Astrocyte (in vitro differentiated cells and primary cell): ENCODE results near the gene SSTR4.

Experiments used
- EZH2 ChIP-seq: IDR thresholded peaks from 2 replicates; pipeline ENCODE4 v1.6.1; 2012; ENCODE audit warnings: mild to moderate bottlenecking, low read length, inconsistent platforms; ENCODE audit not compliant: insufficient read depth
- TF ChIP-seq, protein P1 (sequence below): IDR thresholded peaks from 2 replicates; pipeline ENCODE4 v1.5.1; 2011; ENCODE audit warnings: low read depth, mild to moderate bottlenecking, inconsistent platforms, low read length, moderate library complexity; ENCODE audit not compliant: insufficient read depth

- TF ChIP-seq, protein P1, sequence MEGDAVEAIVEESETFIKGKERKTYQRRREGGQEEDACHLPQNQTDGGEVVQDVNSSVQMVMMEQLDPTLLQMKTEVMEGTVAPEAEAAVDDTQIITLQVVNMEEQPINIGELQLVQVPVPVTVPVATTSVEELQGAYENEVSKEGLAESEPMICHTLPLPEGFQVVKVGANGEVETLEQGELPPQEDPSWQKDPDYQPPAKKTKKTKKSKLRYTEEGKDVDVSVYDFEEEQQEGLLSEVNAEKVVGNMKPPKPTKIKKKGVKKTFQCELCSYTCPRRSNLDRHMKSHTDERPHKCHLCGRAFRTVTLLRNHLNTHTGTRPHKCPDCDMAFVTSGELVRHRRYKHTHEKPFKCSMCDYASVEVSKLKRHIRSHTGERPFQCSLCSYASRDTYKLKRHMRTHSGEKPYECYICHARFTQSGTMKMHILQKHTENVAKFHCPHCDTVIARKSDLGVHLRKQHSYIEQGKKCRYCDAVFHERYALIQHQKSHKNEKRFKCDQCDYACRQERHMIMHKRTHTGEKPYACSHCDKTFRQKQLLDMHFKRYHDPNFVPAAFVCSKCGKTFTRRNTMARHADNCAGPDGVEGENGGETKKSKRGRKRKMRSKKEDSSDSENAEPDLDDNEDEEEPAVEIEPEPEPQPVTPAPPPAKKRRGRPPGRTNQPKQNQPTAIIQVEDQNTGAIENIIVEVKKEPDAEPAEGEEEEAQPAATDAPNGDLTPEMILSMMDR: no peak
- no peak for TF ChIP-seq EZH2
Measured at GRCh38 chr20:23003077-23003635, 32.0 kb upstream of the SSTR4 start.
